Tibial artery (tissue), 4 donors: ENCODE measurements around the gene DLGAP1.

Experiments
- DNase-seq, 2 donors: peaks; one replicate each; pipeline ENCODE4 v3.0.0-alpha.2; 2019
- H3K27ac ChIP-seq, 2 donors: fragments of 200-600 bp; sonication (generic) in 1 of 2; 1 replicate in 1 of 2; 2 replicates in 1 of 2; pipeline ENCODE4 v1.5.1; 2018 to 2019; ENCODE audit warnings: mild to moderate bottlenecking in 1 of 2
- H3K27me3 ChIP-seq, 2 donors: fragments of 200-600 bp; sonication (generic) in 1 of 2; one replicate each; pipeline versions ENCODE4 v1.5.1 to v1.6.0; 2016 to 2019
- H3K36me3 ChIP-seq, 3 donors: fragments of 200-600 bp; sonication (generic) in 2 of 3; one replicate each; pipeline ENCODE4 v1.5.1; 2016 to 2019; ENCODE audit warnings: mild to moderate bottlenecking in 2 of 3
- H3K4me1 ChIP-seq, 4 donors: fragments of 200-600 bp; sonication (generic) in 2 of 4; 1 replicate in 3 of 4; 2 replicates in 1 of 4; pipeline ENCODE4 v1.5.1; 2016 to 2019
- H3K4me3 ChIP-seq, 2 donors: fragments of 200-600 bp; sonication (generic) in 1 of 2; 1 replicate in 1 of 2; 2 replicates in 1 of 2; pipeline ENCODE4 v1.5.1; 2018 to 2019; ENCODE audit warnings: mild to moderate bottlenecking in 2 of 2
- H3K9me3 ChIP-seq, 3 donors: fragments of 200-600 bp; sonication (generic) in 1 of 3; one replicate each; pipeline ENCODE4 v1.5.1; 2016 to 2019
- intact Hi-C: fragments of 100-400 bp; cut with DNase I; formaldehyde crosslinking; loops from one replicate; pipeline ENCODE4 v1.15.0; 2023; ENCODE audit warnings: low total_unique reads
- TF ChIP-seq, protein P1 (sequence below), 2 experiments: fragments of 200-600 bp in 1 of 2; fragments of 450-650 bp in 1 of 2; IDR thresholded peaks; one replicate each; pipeline ENCODE4 v1.5.1; 2017 to 2019; ENCODE audit warnings: antibody characterized with exemption in 2 of 2, mild to moderate bottlenecking in 1 of 2, moderate library complexity in 1 of 2

DLGAP1 gene

DNA sequence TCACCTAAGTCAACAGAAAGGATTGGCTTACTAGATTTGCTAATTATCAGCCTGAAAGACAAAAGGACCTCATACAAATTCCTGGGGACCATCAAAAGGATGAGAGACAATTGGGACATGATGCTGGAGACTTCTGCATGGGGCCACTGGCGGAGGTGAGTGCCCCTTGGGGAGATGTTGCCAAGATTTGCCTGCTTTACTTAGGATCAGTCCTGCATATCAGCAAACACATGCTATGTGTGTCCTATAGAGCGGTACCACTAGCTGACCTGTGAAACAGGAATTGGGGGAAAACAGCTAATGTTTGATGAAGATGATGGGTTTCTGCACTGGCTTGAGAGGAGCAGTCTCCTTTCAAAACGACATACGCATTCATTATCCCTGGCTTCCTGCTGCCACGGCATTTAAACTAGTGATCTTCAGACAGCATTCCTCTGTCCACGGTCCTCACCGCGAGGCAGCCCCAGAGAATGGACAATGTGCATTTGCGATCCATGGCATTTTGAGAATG lies 901.0 kb downstream of the DLGAP1 start:
- Histone ChIP-seq H3K9me3 (no peaks in the 10 kb centered on the region), H3K27me3 (no peaks in the 10 kb centered on the region), H3K4me1 (peaks cover 0 to 8% (median 0%) of the 10 kb centered on the region in 4 donors), H3K27ac (no peak overlapping the region), H3K4me3 (no peak overlapping the region), H3K36me3 (no peaks in the 10 kb centered on the region)
- TF ChIP-seq, protein P1, sequence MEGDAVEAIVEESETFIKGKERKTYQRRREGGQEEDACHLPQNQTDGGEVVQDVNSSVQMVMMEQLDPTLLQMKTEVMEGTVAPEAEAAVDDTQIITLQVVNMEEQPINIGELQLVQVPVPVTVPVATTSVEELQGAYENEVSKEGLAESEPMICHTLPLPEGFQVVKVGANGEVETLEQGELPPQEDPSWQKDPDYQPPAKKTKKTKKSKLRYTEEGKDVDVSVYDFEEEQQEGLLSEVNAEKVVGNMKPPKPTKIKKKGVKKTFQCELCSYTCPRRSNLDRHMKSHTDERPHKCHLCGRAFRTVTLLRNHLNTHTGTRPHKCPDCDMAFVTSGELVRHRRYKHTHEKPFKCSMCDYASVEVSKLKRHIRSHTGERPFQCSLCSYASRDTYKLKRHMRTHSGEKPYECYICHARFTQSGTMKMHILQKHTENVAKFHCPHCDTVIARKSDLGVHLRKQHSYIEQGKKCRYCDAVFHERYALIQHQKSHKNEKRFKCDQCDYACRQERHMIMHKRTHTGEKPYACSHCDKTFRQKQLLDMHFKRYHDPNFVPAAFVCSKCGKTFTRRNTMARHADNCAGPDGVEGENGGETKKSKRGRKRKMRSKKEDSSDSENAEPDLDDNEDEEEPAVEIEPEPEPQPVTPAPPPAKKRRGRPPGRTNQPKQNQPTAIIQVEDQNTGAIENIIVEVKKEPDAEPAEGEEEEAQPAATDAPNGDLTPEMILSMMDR (IDR thresholded peaks at IDR 0.05) = no peak
- intact Hi-C loops = no loop called here
- no peak for DNase-seq

DNA sequence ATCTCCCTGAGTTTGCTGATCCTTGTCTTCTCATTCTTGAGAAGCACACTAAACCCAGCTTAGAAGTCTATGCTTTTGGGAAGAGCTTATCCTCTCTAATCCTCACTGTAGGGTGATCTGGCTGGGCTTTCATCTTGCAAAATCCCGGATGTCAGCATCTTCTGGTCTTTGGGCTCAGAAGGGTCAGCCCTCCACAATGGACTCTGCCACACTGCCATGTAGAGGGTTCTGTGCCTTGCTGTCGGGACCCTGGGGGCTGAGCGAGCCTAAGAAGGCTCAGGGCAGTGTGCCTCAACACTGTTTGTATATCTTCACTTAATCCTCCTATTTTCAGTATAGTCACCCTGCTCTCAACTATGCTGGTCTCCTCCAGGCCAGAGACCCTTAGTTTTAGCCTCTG lies 902.8 kb downstream of the DLGAP1 start:
- H3K4me1 ChIP-seq = no peaks in the 10 kb centered on the region
- no peaks in the 10 kb centered on the region for H3K27me3 ChIP-seq
- TF ChIP-seq, protein P1 (IDR thresholded peaks at IDR 0.05) = no peak
- no peaks in the 10 kb centered on the region for H3K36me3 ChIP-seq
- H3K4me3 ChIP-seq = no peak overlapping the region
- H3K9me3 ChIP-seq = no peaks in the 10 kb centered on the region
- DNase-seq = no peak
- H3K27ac ChIP-seq = no peak overlapping the region
- intact Hi-C loops = no loop called here

DNA sequence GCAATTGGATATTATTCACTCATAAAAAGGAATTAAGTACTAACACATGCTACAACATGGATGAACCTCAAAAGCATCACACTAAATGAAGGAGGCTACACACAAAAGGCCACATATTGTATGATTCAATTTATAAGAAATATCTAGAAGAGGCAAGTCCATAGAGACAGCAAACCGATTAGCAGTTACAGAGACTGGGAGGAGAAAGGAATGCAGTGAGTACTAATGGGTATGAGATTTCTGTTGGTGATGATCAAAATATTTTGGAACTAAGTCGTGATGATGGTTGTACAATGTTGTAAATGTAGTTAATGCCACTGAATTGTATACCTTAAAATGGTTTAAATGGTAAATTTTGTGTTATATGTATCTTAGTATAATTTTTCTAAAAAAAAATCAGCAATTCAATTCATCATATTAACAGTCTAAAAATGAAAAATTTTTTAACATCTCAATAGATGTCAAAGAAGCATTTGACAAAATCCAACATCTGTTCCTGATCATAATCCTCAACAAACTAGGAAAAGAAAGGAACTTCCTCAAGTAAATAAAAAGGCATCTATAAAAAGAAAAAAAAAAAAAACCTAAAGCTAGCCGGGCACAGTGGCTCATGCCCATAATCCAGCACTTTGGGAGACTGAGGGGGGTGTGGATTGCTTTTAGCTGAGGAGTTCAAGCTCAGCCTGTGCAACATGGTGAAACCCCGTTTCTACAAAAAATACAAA lies 907.1 kb downstream of the DLGAP1 start:
- H3K36me3 ChIP-seq = no peaks in the 10 kb centered on the region
- no peak for DNase-seq
- H3K4me3 ChIP-seq = no peak overlapping the region
- H3K27ac ChIP-seq = no peak overlapping the region
- intact Hi-C loops = no loop called here
- H3K27me3 ChIP-seq = no peaks in the 10 kb centered on the region
- no peaks in the 10 kb centered on the region for H3K9me3 ChIP-seq
- TF ChIP-seq, protein P1 (IDR thresholded peaks at IDR 0.05) = no peak
- no peaks in the 10 kb centered on the region for H3K4me1 ChIP-seq

DNA sequence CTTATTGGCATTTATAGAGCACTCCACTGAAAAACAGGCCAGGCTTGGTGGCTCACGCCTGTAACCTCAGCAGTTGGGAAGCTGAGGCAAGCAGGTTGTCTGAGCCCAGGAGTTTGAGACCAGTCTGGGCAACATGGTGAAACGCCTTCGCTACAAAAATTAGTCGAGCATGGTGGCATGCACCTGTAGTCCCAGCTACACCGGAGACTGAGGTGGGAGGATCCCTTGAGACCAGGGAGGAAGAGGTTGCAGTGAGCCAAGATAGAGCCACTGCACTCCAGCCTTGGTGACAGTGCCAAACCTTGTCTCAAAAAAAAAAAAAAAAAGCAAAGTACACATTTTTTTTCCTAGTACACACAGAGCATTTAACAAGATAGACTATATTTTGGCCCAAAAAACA lies 909.0 kb downstream of the DLGAP1 start:
- H3K4me1 ChIP-seq = no peaks in the 10 kb centered on the region
- H3K9me3 ChIP-seq = no peaks in the 10 kb centered on the region
- TF ChIP-seq, protein P1 (IDR thresholded peaks at IDR 0.05) = no peak
- no peaks in the 10 kb centered on the region for H3K27me3 ChIP-seq
- intact Hi-C loops = no loop called here
- H3K4me3 ChIP-seq = no peak overlapping the region
- DNase-seq = no peak
- H3K36me3 ChIP-seq = no peaks in the 10 kb centered on the region
- no peak overlapping the region for H3K27ac ChIP-seq

DNA sequence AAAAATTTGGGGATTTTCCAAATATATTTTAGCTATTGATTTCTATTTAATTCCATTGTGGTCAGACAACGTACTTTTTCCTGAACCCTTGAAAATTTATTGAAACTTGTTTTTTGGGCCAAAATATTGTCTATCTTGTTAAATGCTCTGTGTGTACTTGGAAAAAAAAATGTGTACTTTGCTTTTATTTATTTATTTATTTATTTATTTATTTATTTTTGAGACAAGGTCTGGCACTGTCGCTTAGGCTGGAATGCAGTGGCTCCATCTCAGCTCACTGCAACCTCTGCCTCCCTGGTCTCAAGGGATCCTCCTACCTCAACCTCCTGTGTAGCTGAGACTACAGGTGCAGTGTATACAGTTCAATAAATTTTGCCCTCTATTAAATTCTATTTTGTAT lies 910.6 kb downstream of the DLGAP1 start:
- intact Hi-C loops = no loop called here

More for the DNA sequence above, 910.6 kb downstream of the DLGAP1 start:
- TF ChIP-seq, protein P1 (IDR thresholded peaks at IDR 0.05) = no peak
- no peak overlapping the region for H3K27ac ChIP-seq
- H3K27me3 ChIP-seq = no peaks in the 10 kb centered on the region
- H3K36me3 ChIP-seq = no peaks in the 10 kb centered on the region
- H3K4me3 ChIP-seq = no peak overlapping the region
- DNase-seq = no peak
- H3K9me3 ChIP-seq = no peaks in the 10 kb centered on the region
- H3K4me1 ChIP-seq = peaks cover 0 to 4% (median 0%) of the 10 kb centered on the region in 4 donors
